H1 (cell line): Measurements from ENCODE around the gene PDZD8. TPM values are rescaled to one million over a fixed set of nuclear protein-coding genes. Genes with fewer than 3 reads are reported as not detected.

Experiments used
- CTCF ChIA-PET: fragments of 300-600 bp; sonication (Branson Sonifier 250); formaldehyde crosslinking; loops from one replicate; lab custom pipeline; 2021; ENCODE audit not compliant: partially characterized antibody; lab: Charles Lee
- POLR2A ChIA-PET: fragments of 300-600 bp; sonication (Branson Sonifier 250); formaldehyde crosslinking; loops from one replicate; lab custom pipeline; 2021; ENCODE audit warnings: inconsistent platforms; ENCODE audit not compliant: partially characterized antibody; lab: Charles Lee
- DNase-seq, 2 experiments: peaks; one replicate each; pipeline versions ENCODE4 v3.0.0 to v3.0.0-alpha.2; 2010 to 2022; ENCODE audit warnings: low spot score in 2 of 2, low read depth in 1 of 2, mixed read lengths in 1 of 2
- FAIRE-seq: peaks from 2 replicates; lab custom pipeline; 2011; peaks lifted over from hg19 to GRCh38; lab: Jason Lieb, UNC
- H2AFZ ChIP-seq: 2 replicates; pipeline ENCODE4 v1.8.1; 2012; ENCODE audit warnings: low read length, inconsistent platforms
- H2AK5ac ChIP-seq: 2 replicates; pipeline ENCODE4 v1.6.1; 2013; ENCODE audit warnings: low read depth, low read length
- H2BK120ac ChIP-seq: replicated peaks from 2 replicates; pipeline ENCODE3; 2013; ENCODE audit warnings: low read depth, low read length, inconsistent platforms
- H2BK12ac ChIP-seq: 2 replicates; pipeline ENCODE4 v1.6.1; 2013; ENCODE audit warnings: low read depth, low read length
- H2BK15ac ChIP-seq: 2 replicates; pipeline ENCODE4 v1.6.1; 2013; ENCODE audit warnings: low read length
- H2BK20ac ChIP-seq: 2 replicates; pipeline ENCODE4 v1.6.1; 2013; ENCODE audit warnings: low read length
- H2BK5ac ChIP-seq: 2 replicates; pipeline ENCODE4 v1.6.1; 2013; ENCODE audit warnings: low read depth, low read length
- H3K14ac ChIP-seq: 2 replicates; pipeline ENCODE4 v1.6.1; 2013; ENCODE audit warnings: inconsistent platforms; ENCODE audit not compliant: insufficient read length
- H3K18ac ChIP-seq: 2 replicates; pipeline ENCODE4 v1.6.1; 2013; ENCODE audit warnings: low read length; ENCODE audit errors: extremely low read depth
- H3K23ac ChIP-seq: 2 replicates; pipeline ENCODE4 v1.6.1; 2013; ENCODE audit warnings: inconsistent platforms; ENCODE audit not compliant: insufficient read length
- H3K23me2 ChIP-seq: 2 replicates; pipeline ENCODE4 v1.6.1; 2013; ENCODE audit warnings: low read depth, low read length
- H3K27ac ChIP-seq: 2 replicates; pipeline ENCODE4 v1.6.1; 2011; ENCODE audit warnings: low read depth, low read length, inconsistent platforms
- H3K27me3 ChIP-seq, 4 experiments: replicated peaks in 1 of 4; 1 replicate in 1 of 4; 2 replicates in 3 of 4; pipeline versions ENCODE4 v1.6.1 to v1.8.1; 2011 to 2013; ENCODE audit warnings: low read length in 3 of 4, mild to moderate bottlenecking in 3 of 4, inconsistent platforms in 2 of 4, mixed read lengths in 2 of 4, moderate library complexity in 1 of 4; ENCODE audit not compliant: control insufficient read depth in 3 of 4, insufficient read depth in 3 of 4; ENCODE audit errors: extremely low read depth in 1 of 4
- H3K36me3 ChIP-seq, 4 experiments: 2 replicates each; pipeline versions ENCODE4 v1.6.1 to v1.8.1; 2011 to 2013; ENCODE audit warnings: mild to moderate bottlenecking in 4 of 4, low read length in 3 of 4, moderate library complexity in 2 of 4, control low read depth in 1 of 4, inconsistent platforms in 1 of 4; ENCODE audit not compliant: insufficient read depth in 4 of 4, control insufficient read depth in 2 of 4
- H3K4ac ChIP-seq: replicated peaks from 2 replicates; pipeline ENCODE3; 2013; ENCODE audit warnings: low read length, low read depth, mixed read lengths, inconsistent platforms; ENCODE audit not compliant: insufficient read length
- H3K4me1 ChIP-seq, 4 experiments: replicated peaks in 1 of 4; 1 replicate in 1 of 4; 2 replicates in 3 of 4; pipeline versions ENCODE4 v1.6.1 to v1.8.1; 2011 to 2013; ENCODE audit warnings: low read length in 3 of 4, inconsistent platforms in 2 of 4, mixed read lengths in 1 of 4; ENCODE audit not compliant: insufficient read depth in 4 of 4, control insufficient read depth in 3 of 4
- H3K4me2 ChIP-seq, 2 experiments: 2 replicates each; pipeline versions ENCODE4 v1.6.1 to v1.8.1; 2011 to 2013; ENCODE audit warnings: low read depth in 2 of 2, low read length in 2 of 2, control low read depth in 1 of 2, inconsistent platforms in 1 of 2, mild to moderate bottlenecking in 1 of 2; ENCODE audit not compliant: insufficient read depth in 1 of 2
- H3K4me3 ChIP-seq, 4 experiments: fragments of 200-600, 300-600 bp in 1 of 4; sonication (generic), shearing (Covaris generic), sonication (Bioruptor Twin) in 1 of 4; 2 replicates each; pipeline versions ENCODE4 v1.5.1 to v1.8.1; 2011 to 2016; ENCODE audit warnings: low read length in 4 of 4, low read depth in 3 of 4, control low read depth in 2 of 4, inconsistent platforms in 2 of 4, mild to moderate bottlenecking in 2 of 4, mixed read lengths in 1 of 4, moderate library complexity in 1 of 4; ENCODE audit not compliant: insufficient read depth in 2 of 4; ENCODE audit errors: extremely low read depth in 1 of 4
- H3K56ac ChIP-seq: replicated peaks from 2 replicates; pipeline ENCODE3; 2013; ENCODE audit warnings: low read depth, mild to moderate bottlenecking, mixed read lengths, low read length, inconsistent platforms; ENCODE audit not compliant: insufficient read length
- H3K79me1 ChIP-seq: 2 replicates; pipeline ENCODE4 v1.6.1; 2013; ENCODE audit warnings: low read depth, low read length, control low read depth
- H3K79me2 ChIP-seq, 2 experiments: 2 replicates each; pipeline versions ENCODE4 v1.6.1 to v1.8.1; 2012 to 2013; ENCODE audit warnings: low read length in 2 of 2, mild to moderate bottlenecking in 2 of 2, inconsistent platforms in 1 of 2; ENCODE audit not compliant: insufficient read depth in 2 of 2, control insufficient read depth in 1 of 2
- H3K9ac ChIP-seq, 4 experiments: replicated peaks in 1 of 4; 1 replicate in 1 of 4; 2 replicates in 3 of 4; pipeline versions ENCODE4 v1.6.1 to v1.8.1; 2011 to 2013; ENCODE audit warnings: low read depth in 3 of 4, low read length in 3 of 4, control low read depth in 2 of 4, mild to moderate bottlenecking in 2 of 4, moderate library complexity in 2 of 4, inconsistent platforms in 1 of 4; ENCODE audit errors: extremely low read depth in 1 of 4
- H3K9me3 ChIP-seq, 2 experiments: 2 replicates each; pipeline versions ENCODE4 v1.6.1 to v1.8.1; 2012 to 2013; ENCODE audit warnings: mild to moderate bottlenecking in 2 of 2, moderate library complexity in 2 of 2, control low read depth in 1 of 2, inconsistent platforms in 1 of 2, low read depth in 1 of 2, low read length in 1 of 2, mixed read lengths in 1 of 2; ENCODE audit not compliant: insufficient read depth in 2 of 2
- H4K20me1 ChIP-seq, 2 experiments: replicated peaks in 1 of 2; 2 replicates each; pipeline versions ENCODE3 to v1.8.1; 2011 to 2013; ENCODE audit warnings: inconsistent platforms in 2 of 2, low read length in 2 of 2, mild to moderate bottlenecking in 1 of 2; ENCODE audit not compliant: insufficient read depth in 2 of 2, control insufficient read depth in 1 of 2
- H4K5ac ChIP-seq: 2 replicates; pipeline ENCODE4 v1.6.1; 2013; ENCODE audit warnings: low read length, low read depth, mixed read lengths, inconsistent platforms; ENCODE audit not compliant: insufficient read length
- H4K8ac ChIP-seq: 2 replicates; pipeline ENCODE4 v1.8.0; 2013; ENCODE audit warnings: mild to moderate bottlenecking, moderate library complexity, low read length, inconsistent platforms; ENCODE audit not compliant: insufficient read depth; ENCODE audit errors: extremely low read depth
- H4K91ac ChIP-seq: replicated peaks from 2 replicates; pipeline ENCODE3; 2013; ENCODE audit warnings: low read length, mixed read lengths, inconsistent platforms; ENCODE audit not compliant: insufficient read length
- BRCA1 ChIP-seq: IDR thresholded peaks from 2 replicates; pipeline ENCODE4 v1.6.1; 2012; ENCODE audit warnings: low read depth, low read length, improper control_type of control experiment
- CBX8 ChIP-seq: fragments of 300-800, 300-1000 bp; sonication (generic); IDR thresholded peaks from 2 replicates; pipeline ENCODE4 v1.7.1; 2016; ENCODE audit warnings: low read depth, low read length, borderline replicate concordance
- CHD1 ChIP-seq: IDR thresholded peaks from 2 replicates; pipeline ENCODE4 v1.6.1; 2012; ENCODE audit warnings: low read depth, low read length, improper control_type of control experiment
- FOSL1 ChIP-seq: IDR thresholded peaks from 2 replicates; pipeline ENCODE4 v1.6.1; 2011; ENCODE audit warnings: mild to moderate bottlenecking, low read depth, low read length, moderate library complexity; ENCODE audit not compliant: insufficient read depth
- JUND ChIP-seq: IDR thresholded peaks from 2 replicates; pipeline ENCODE4 v1.6.1; 2011; ENCODE audit warnings: mild to moderate bottlenecking, improper control_type of control experiment, low read length
- KDM4A ChIP-seq: IDR thresholded peaks from one replicate; pipeline ENCODE4 v1.7.1; 2012; ENCODE audit warnings: low read depth, mild to moderate bottlenecking, moderate library complexity, low read length, inconsistent platforms; ENCODE audit not compliant: severe bottlenecking
- PHF8 ChIP-seq: fragments of 200-600 bp; sonication (generic); conservative IDR thresholded peaks from 2 replicates; pipeline ENCODE4 v1.7.1; 2012; ENCODE audit warnings: low read depth, mild to moderate bottlenecking, inconsistent platforms, low read length, moderate library complexity
- POLR2A ChIP-seq, 2 experiments: IDR thresholded peaks; 1 replicate in 1 of 2; 2 replicates in 1 of 2; pipeline ENCODE4 v1.6.1; 2011; ENCODE audit warnings: low read depth in 2 of 2, low read length in 2 of 2, mild to moderate bottlenecking in 2 of 2; ENCODE audit errors: control extremely low read depth in 1 of 2
- POLR2AphosphoS5 ChIP-seq: IDR thresholded peaks from 2 replicates; pipeline ENCODE4 v1.6.1; 2011; ENCODE audit warnings: low read depth, low read length
- SAP30 ChIP-seq: fragments of 300-600 bp; sonication (generic); IDR thresholded peaks from 2 replicates; pipeline ENCODE4 v1.7.1; 2012; ENCODE audit warnings: low read length, moderate library complexity, mild to moderate bottlenecking, inconsistent platforms; ENCODE audit not compliant: insufficient read depth, insufficient replicate concordance
- SIRT6 ChIP-seq: IDR thresholded peaks from one replicate; pipeline ENCODE4 v1.7.1; 2012; ENCODE audit warnings: low read length, inconsistent platforms
- SP1 ChIP-seq: IDR thresholded peaks from 2 replicates; pipeline ENCODE4 v1.6.1; 2011; ENCODE audit warnings: low read depth, low read length
- SP2 ChIP-seq: IDR thresholded peaks from 2 replicates; pipeline ENCODE4 v1.6.1; 2012; ENCODE audit warnings: mild to moderate bottlenecking, low read length, inconsistent platforms
- TAF1 ChIP-seq: IDR thresholded peaks from 2 replicates; pipeline ENCODE4 v1.6.1; 2011; ENCODE audit warnings: mild to moderate bottlenecking, low read depth, low read length
- TBP ChIP-seq: IDR thresholded peaks from 2 replicates; pipeline ENCODE4 v1.6.1; 2011; ENCODE audit warnings: low read depth, low read length, improper control_type of control experiment
- WGBS, 2 experiments: shearing (Covaris generic) in 1 of 2; methylation state at CpG; one replicate each; pipeline versions ENCODE4 v1.1.6 to v1.1.7; 2013 to 2015; ENCODE audit warnings: low lambda C conversion rate in 2 of 2, mixed read lengths in 2 of 2, inconsistent platforms in 1 of 2, low coverage in 1 of 2, missing lambda C conversion rate in 1 of 2; ENCODE audit not compliant: insufficient replicate concordance in 2 of 2, insufficient coverage in 1 of 2, insufficient read length in 1 of 2; ENCODE audit errors: extremely low coverage in 1 of 2, missing lambda C conversion rate in 1 of 2; 5-methylcytosine and 5-hydroxymethylcytosine counted together
- polyA plus RNA-seq, 7 experiments: library from polyadenylated mRNA; depleted of rRNA in 3 of 7; stranded (reverse) in 5 of 7; unstranded in 2 of 7; fragments of >200 nt in 5 of 7; fragments of 200-250 nt in 2 of 7; gene quantifications; 1 replicate in 5 of 7; 2 replicates in 1 of 7; 4 replicates in 1 of 7; pipeline versions ENCODE4 v1.2.1 to v1.2.3, GENCODE V29; 2011 to 2013; ENCODE audit warnings: missing spikeins in 2 of 7, mixed read lengths in 2 of 7
- total RNA-seq: library from RNA; stranded (reverse); fragmentation: NEBNext Ultra II Directional; extraction: Animal tissue kit (Norgen Biotek cat#: 25700); gene quantifications from 2 replicates; pipeline ENCODE4 v1.2.1, GENCODE V29; 2021
- TF ChIP-seq, protein P1 (sequence below): IDR thresholded peaks from 2 replicates; pipeline ENCODE4 v1.6.1; 2012; ENCODE audit warnings: inconsistent platforms

The PDZD8 gene
- total and polyA plus RNA-seq, 2 of the 8 experiments (the other 6 are each of a cell fraction or from before 2014, with no cell fraction given): 10.9 to 50.1 TPM

GRCh38 chr10:117367718-117368117 is 7.5 kb downstream of the PDZD8 start:
- FAIRE-seq (no peak), DNase-seq (no peak)
- H2BK5ac ChIP-seq: no peak overlapping the region
- no peak overlapping the region for H3K9ac ChIP-seq
- H2BK15ac ChIP-seq: no peak overlapping the region
- no peaks in the 10 kb centered on the region for H3K27me3 ChIP-seq
- H4K5ac ChIP-seq: no peak overlapping the region
- H3K27ac ChIP-seq: no peak overlapping the region
- 69% methylated on average over 4 of the region's 5 CpGs; no CpG with 5 or more reads in 1 of the 2 experiments for WGBS, 2 experiments
- H3K79me2 ChIP-seq: peaks cover 7 to 100% of the 10 kb centered on the region in 2 experiments; a peak in 3 of 4 replicates
- H3K4me2 ChIP-seq: no peak overlapping the region
- no peak overlapping the region for H3K14ac ChIP-seq
- no peak overlapping the region for H4K91ac ChIP-seq
- H3K23ac ChIP-seq: no peak overlapping the region
- H3K9me3 ChIP-seq: no peaks in the 10 kb centered on the region
- no peak overlapping the region for H3K18ac ChIP-seq
- H3K4me1 ChIP-seq: peaks cover 0 to 10% (median 5%) of the 10 kb centered on the region in 4 experiments; a peak in 5 of 7 replicates
- no peak overlapping the region for H4K8ac ChIP-seq
- H2BK20ac ChIP-seq: no peak overlapping the region
- ChIA-PET POLR2A (no interaction called here), CTCF (interaction anchor here (0.6 to 1.6 kb wide), 6 partner anchors 8 to 151 kb away, joined by 3 to 5 read pairs (median 3); no protein-coding TSS in a partner anchor)
- no peak overlapping the region for H3K4ac ChIP-seq
- H2AFZ ChIP-seq: no peak overlapping the region
- no peak overlapping the region for H2BK12ac ChIP-seq
- no peaks in the 10 kb centered on the region for H3K36me3 ChIP-seq
- TF ChIP-seq KDM4A (no peak), SP2 (no peak), CBX8 (no peak), BRCA1 (no peak), FOSL1 (no peak), CHD1 (no peak), POLR2A (IDR thresholded peaks at IDR 0.05; ENCODE audit: control extremely low read depth in 1 of 2, low read depth in 2 of 2, low read length in 2 of 2) (no peak), SAP30 (no peak), SP1 (no peak), TBP (no peak), PHF8 (no peak), JUND (no peak), SIRT6 (no peak), POLR2AphosphoS5 (no peak), TAF1 (no peak)
- TF ChIP-seq, protein P1, sequence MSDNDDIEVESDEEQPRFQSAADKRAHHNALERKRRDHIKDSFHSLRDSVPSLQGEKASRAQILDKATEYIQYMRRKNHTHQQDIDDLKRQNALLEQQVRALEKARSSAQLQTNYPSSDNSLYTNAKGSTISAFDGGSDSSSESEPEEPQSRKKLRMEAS: no peak
- no peak overlapping the region for H2AK5ac ChIP-seq
- H4K20me1 ChIP-seq: peaks cover 4 to 11% of the 10 kb centered on the region in 2 experiments
- no peaks in the 10 kb centered on the region for H3K23me2 ChIP-seq
- H3K4me3 ChIP-seq: no peak overlapping the region
- H2BK120ac ChIP-seq: no peak overlapping the region
- H3K56ac ChIP-seq: no peak overlapping the region
- H3K79me1 ChIP-seq: peaks cover 2% of the 10 kb centered on the region; the same call in 1 of the 2 replicates
